NCI-H524 treated with DMSO at 0.1 percent for 48 hours (cell line): ENCODE data around the gene ZBTB5.
"Not testable (repeated sequence)": the region's sequence is repeated elsewhere in the genome, so short reads cannot be mapped to it uniquely, and the experiment has no call there.

Source experiments
- DNase-seq: peaks from one replicate; lab custom pipeline; 2025; lab: John Stamatoyannopoulos, UW

Gene ZBTB5

GRCh38 chr9:37406603-37407401 lies 58.4 kb downstream of the ZBTB5 start:
- DNase-seq = no peak

- DNase-seq = no peak
Measured at GRCh38 chr9:37405764-37406380, 59.4 kb downstream of the ZBTB5 start.

DNA sequence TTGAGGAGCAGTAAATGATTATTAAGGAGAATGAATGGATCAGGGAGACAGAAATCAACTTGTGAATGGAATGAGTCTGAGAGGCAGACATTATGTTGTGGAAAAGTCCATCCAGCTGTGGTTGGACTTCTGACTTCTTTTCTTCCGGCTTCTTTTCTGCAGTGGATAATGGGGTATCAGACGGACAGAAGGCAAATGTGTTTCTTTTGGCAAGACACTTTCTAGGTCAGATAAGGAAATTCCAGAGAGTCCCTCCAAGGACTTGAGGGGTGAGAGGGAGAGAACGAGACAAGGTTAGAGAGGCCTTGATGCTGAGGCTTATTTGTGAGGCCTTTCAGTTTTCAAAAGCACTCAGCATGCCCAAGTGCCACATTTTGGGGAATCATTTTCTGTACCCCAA lies 59.9 kb downstream of the ZBTB5 start:
- no peak for DNase-seq

- no peak for DNase-seq
Measured at GRCh38 chr9:37404590-37404989, 60.7 kb downstream of the ZBTB5 start.

DNA sequence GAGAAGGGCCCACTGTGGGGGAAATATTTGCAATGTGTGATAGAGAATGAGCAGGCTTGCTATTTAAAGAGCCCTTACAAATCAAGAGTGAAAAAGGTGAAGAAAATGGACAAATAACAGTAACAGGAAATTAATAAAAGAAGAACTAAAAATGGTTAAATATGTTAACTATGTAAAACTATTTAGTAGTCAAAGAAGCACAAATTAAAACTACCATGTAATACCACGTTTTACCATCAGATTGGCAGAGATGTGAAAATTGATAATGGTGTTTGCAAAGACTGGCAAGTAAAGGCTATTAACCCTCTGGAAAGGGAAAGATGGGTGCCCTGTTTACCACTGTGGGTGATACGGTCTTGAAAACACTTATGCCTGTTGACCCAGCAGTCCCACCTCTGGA lies 65.9 kb downstream of the ZBTB5 start:
- DNase-seq = no peak

GRCh38 chr9:37398464-37399025 lies 66.7 kb downstream of the ZBTB5 start:
- DNase-seq = no peak

GRCh38 chr9:37397948-37398347 lies 67.3 kb downstream of the ZBTB5 start:
- DNase-seq = not testable (repeated sequence)

- DNase-seq = no peak
Measured at GRCh38 chr9:37395663-37396062, 69.6 kb downstream of the ZBTB5 start.

GRCh38 chr9:37395229-37395628 lies 70.0 kb downstream of the ZBTB5 start:
- DNase-seq = no peak

DNA sequence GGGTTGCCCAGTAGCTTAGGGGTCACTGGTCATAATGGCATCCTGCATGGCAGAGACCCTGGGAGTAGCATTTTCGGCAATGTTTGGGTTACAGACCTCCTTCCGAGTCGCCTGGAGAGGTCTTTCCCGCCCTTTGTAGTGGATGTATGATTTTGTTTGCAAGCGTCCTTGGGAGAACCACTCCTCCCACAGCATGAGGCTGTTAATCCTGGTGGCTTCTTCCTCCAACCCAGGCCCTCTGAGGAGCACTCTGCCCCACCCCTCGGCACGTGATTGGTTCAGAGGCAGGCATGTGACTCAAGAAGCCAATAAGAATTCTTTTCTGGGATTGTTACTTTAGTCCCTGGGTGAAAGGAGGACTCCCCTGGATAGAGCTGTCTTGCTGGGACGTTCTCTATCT lies 73.0 kb downstream of the ZBTB5 start:
- no peak for DNase-seq

GRCh38 chr9:37390759-37391158 lies 74.5 kb downstream of the ZBTB5 start:
- DNase-seq = no peak
